ENCODE data around the gene THPO. TPM values are rescaled to one million over a fixed set of nuclear protein-coding genes. Genes with fewer than 3 reads are reported as not detected.

The THPO gene
- total and polyA plus RNA-seq, 10 of the 15 experiments (the other 5 are each of a cell fraction or from before 2014, with no cell fraction given): not detected

- BruUV-seq (replicated peaks): no TSS peak
- ChIA-PET RAD21 (ENCODE audit: unreplicated experiment) (interaction anchor here (0.5 to 3.4 kb wide), 15 partner anchors 10 to 511 kb away, joined by 3 to 28 read pairs (median 4); partner anchors contain the start of genes CLCN2, EPHB3 and POLR2H), CTCF (interaction anchor here (0.5 to 4.0 kb wide), 38 partner anchors 10 to 476 kb away, joined by 3 to 79 read pairs (median 4); partner anchors contain the start of genes CLCN2 and POLR2H), POLR2A (interaction anchor here (0.5 kb wide), 1 partner anchor 290 kb away, joined by 4 read pairs; no protein-coding TSS in a partner anchor), SMC1A (ENCODE audit: uncharacterized antibody, unreplicated experiment) (interaction anchor here (0.8 to 2.2 kb wide), 19 partner anchors 8 to 475 kb away, joined by 3 to 24 read pairs (median 3); partner anchors contain the start of genes CLCN2 and POLR2H)
- Histone ChIP-seq H3K9me3 (replicated peaks; ENCODE audit: control insufficient read depth, insufficient read depth, low read length) (no peaks in the 10 kb centered on the region), H3K4me2 (ENCODE audit: control insufficient read depth, insufficient read depth) (no peak overlapping the region), H4K20me1 (ENCODE audit: control insufficient read depth, insufficient read depth) (no peaks in the 10 kb centered on the region), H3K27me3 (replicated peaks in 1 of 2; ENCODE audit: control insufficient read depth in 2 of 2, insufficient read depth in 2 of 2, low read length in 1 of 2) (peaks cover 0 to 6% of the 10 kb centered on the region in 2 experiments; a peak in 2 of 4 replicates), H3K4me1 (ENCODE audit: control insufficient read depth, insufficient read depth, low read length) (no peaks in the 10 kb centered on the region), H3K9ac (ENCODE audit: control insufficient read depth, insufficient read depth, low read length) (no peak overlapping the region), H3K79me2 (ENCODE audit: control insufficient read depth, insufficient read depth, low read length) (0 out of 2 replicates have a peak, but pooled peaks cover under 1% of the 10 kb centered on the region), H3K4me3 (no peak overlapping the region), H3K36me3 (ENCODE audit: control insufficient read depth in 2 of 2, insufficient read depth in 2 of 2, low read length in 1 of 2) (peaks cover 2% of the 10 kb centered on the region in 2 experiments; a peak in 2 of 4 replicates), H3K27ac (ENCODE audit: control insufficient read depth, insufficient read depth) (no peak overlapping the region), H2AFZ (ENCODE audit: control insufficient read depth, low read depth, low read length) (no peak overlapping the region)
- in situ Hi-C loops (cut with MboI) (no loop called here), intact Hi-C loops (cut with micrococcal nuclease; ENCODE audit: unreplicated experiment) (loop anchor here (1.0 to 2.0 kb wide), 3 partner anchors 97 to 170 kb away; no protein-coding TSS in a partner anchor)
- FAIRE-seq: peak; percentile 31
- WGBS (ENCODE audit: insufficient coverage, insufficient replicate concordance, low lambda C conversion rate, missing lambda C conversion rate): 60% methylated on average over 5 of the region's 5 CpGs
- ATAC-seq: peak; percentile 99
- no peak for DNase-seq (ENCODE audit: low read depth, low spot score)
- TF ChIP-seq SMAD5 (IDR thresholded peaks at IDR 0.05; ENCODE audit: low read depth) (no peak), ASH2L (IDR thresholded peaks at IDR 0.05; ENCODE audit: borderline replicate concordance, low read depth) (no peak), BHLHE40 (IDR thresholded peaks at IDR 0.05; ENCODE audit: borderline replicate concordance in 1 of 2, low read depth in 2 of 2, low read length in 1 of 2) (0 out of 4 replicates have a peak, but pooled peaks of 1 of the 2 experiments have one; percentile 7), SRF (IDR thresholded peaks at IDR 0.05; ENCODE audit: low read depth in 2 of 2, low read length in 2 of 2) (no peak), IRF4 (IDR thresholded peaks at IDR 0.05; ENCODE audit: low read depth, low read length) (0 out of 2 replicates have a peak, but pooled peaks have one; percentile 41), MEF2B (IDR thresholded peaks at IDR 0.05; ENCODE audit: partially characterized antibody, poor library complexity, severe bottlenecking) (no peak), SMC3 (IDR thresholded peaks at IDR 0.05; ENCODE audit: borderline replicate concordance, low read length) (peak; percentile 81), SPI1 (IDR thresholded peaks at IDR 0.05; ENCODE audit: borderline replicate concordance, insufficient read depth, low read depth, low read length) (peak; percentile 55; the same call in 1 of the 2 replicates), SIN3A (IDR thresholded peaks at IDR 0.05; ENCODE audit: low read depth, low read length) (no peak), NFYB (IDR thresholded peaks at IDR 0.05; ENCODE audit: insufficient read depth, low read depth, low read length) (no peak), TCF3 (IDR thresholded peaks at IDR 0.05; ENCODE audit: borderline replicate concordance, insufficient read depth, low read depth, low read length) (no peak), CTCF (IDR thresholded peaks at IDR 0.05 in 2 of 3, conservative IDR thresholded peaks at IDR 0.05 in 1 of 3; ENCODE audit: control insufficient read depth in 2 of 3, extremely low read depth in 1 of 3, insufficient read depth in 1 of 3, low read depth in 3 of 3, low read length in 3 of 3) (peak; percentile 83 to 97 (median 97); a peak in 5 of 6 replicates), RAD21 (IDR thresholded peaks at IDR 0.05; ENCODE audit: insufficient read depth, low read depth, low read length) (peak; percentile 86), CHD2 (IDR thresholded peaks at IDR 0.05; ENCODE audit: borderline replicate concordance, low read depth, low read length) (no peak)
- TF ChIP-seq, protein P1, sequence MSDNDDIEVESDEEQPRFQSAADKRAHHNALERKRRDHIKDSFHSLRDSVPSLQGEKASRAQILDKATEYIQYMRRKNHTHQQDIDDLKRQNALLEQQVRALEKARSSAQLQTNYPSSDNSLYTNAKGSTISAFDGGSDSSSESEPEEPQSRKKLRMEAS (IDR thresholded peaks at IDR 0.05; ENCODE audit: low read depth, low read length): no peak
These were observed 6.4 kb downstream of the THPO start for GRCh38 chr3:184371570-184372018.
